H9 (cell line): ENCODE results near the gene AHDC1. TPM values are rescaled to one million over a fixed set of nuclear protein-coding genes. Genes with fewer than 3 reads are reported as not detected.

Source experiments
- DNase-seq: peaks from one replicate; pipeline ENCODE4 v3.0.0-alpha.2; 2017
- H2AFZ ChIP-seq: one replicate; pipeline ENCODE4 v1.6.1; 2013; ENCODE audit warnings: mild to moderate bottlenecking, low read length, control low read depth, moderate library complexity
- H2AK5ac ChIP-seq: 2 replicates; pipeline ENCODE4 v1.6.1; 2013; ENCODE audit warnings: low read length, control low read depth, mixed read lengths; ENCODE audit not compliant: insufficient read length
- H2BK120ac ChIP-seq: one replicate; pipeline ENCODE4 v1.6.1; 2013; ENCODE audit warnings: low read depth, mild to moderate bottlenecking, low read length, control low read depth, inconsistent platforms; ENCODE audit not compliant: poor library complexity, severe bottlenecking
- H2BK12ac ChIP-seq: 2 replicates; pipeline ENCODE4 v1.6.1; 2013; ENCODE audit warnings: low read length, control low read depth, mixed read lengths, low read depth; ENCODE audit not compliant: insufficient read length
- H2BK15ac ChIP-seq: 2 replicates; pipeline ENCODE4 v1.6.1; 2013; ENCODE audit warnings: low read depth, low read length, control low read depth
- H2BK20ac ChIP-seq: one replicate; pipeline ENCODE4 v1.6.1; 2013; ENCODE audit warnings: low read depth, mild to moderate bottlenecking, low read length, control low read depth, inconsistent platforms; ENCODE audit not compliant: poor library complexity, severe bottlenecking
- H2BK5ac ChIP-seq: 2 replicates; pipeline ENCODE4 v1.6.1; 2013; ENCODE audit warnings: low read length, control low read depth, mixed read lengths; ENCODE audit not compliant: insufficient read length
- H3K14ac ChIP-seq: 2 replicates; pipeline ENCODE4 v1.6.1; 2013; ENCODE audit warnings: low read length, control low read depth; ENCODE audit not compliant: insufficient read depth
- H3K18ac ChIP-seq: 2 replicates; pipeline ENCODE4 v1.6.1; 2013; ENCODE audit warnings: low read depth, mild to moderate bottlenecking, mixed read lengths, low read length, control low read depth; ENCODE audit not compliant: insufficient read length
- H3K23ac ChIP-seq: 2 replicates; pipeline ENCODE4 v1.6.1; 2013; ENCODE audit warnings: low read length, control low read depth, mixed read lengths, low read depth; ENCODE audit not compliant: insufficient read length
- H3K23me2 ChIP-seq: 2 replicates; pipeline ENCODE4 v1.6.1; 2013; ENCODE audit warnings: low read depth, mild to moderate bottlenecking, mixed read lengths, low read length, control low read depth; ENCODE audit not compliant: insufficient read length, poor library complexity, severe bottlenecking
- H3K27ac ChIP-seq: 2 replicates; pipeline ENCODE4 v1.5.1; 2013; ENCODE audit warnings: low read length, control low read depth, mixed read lengths, low read depth; ENCODE audit not compliant: insufficient read length
- H3K27me3 ChIP-seq: 2 replicates; pipeline ENCODE4 v1.6.1; 2013; ENCODE audit warnings: low read length, control low read depth, inconsistent platforms; ENCODE audit not compliant: insufficient read depth
- H3K4ac ChIP-seq: 2 replicates; pipeline ENCODE4 v1.6.1; 2013; ENCODE audit warnings: low read depth, mild to moderate bottlenecking, control low read depth, inconsistent platforms, low read length, moderate library complexity
- H3K4me1 ChIP-seq: 2 replicates; pipeline ENCODE4 v1.6.1; 2013; ENCODE audit warnings: low read length, control low read depth, inconsistent platforms; ENCODE audit not compliant: insufficient read depth
- H3K4me2 ChIP-seq: 2 replicates; pipeline ENCODE4 v1.6.1; 2013; ENCODE audit warnings: low read length, control low read depth, mixed read lengths; ENCODE audit not compliant: insufficient read length, insufficient read depth
- H3K56ac ChIP-seq: 2 replicates; pipeline ENCODE4 v1.6.1; 2013; ENCODE audit warnings: low read depth, mild to moderate bottlenecking, mixed read lengths, low read length, control low read depth; ENCODE audit not compliant: insufficient read length
- H3K79me1 ChIP-seq: 2 replicates; pipeline ENCODE4 v1.6.1; 2013; ENCODE audit warnings: low read depth, mild to moderate bottlenecking, moderate library complexity, low read length, control low read depth, inconsistent platforms; ENCODE audit not compliant: insufficient read depth, poor library complexity, severe bottlenecking
- H3K79me2 ChIP-seq: 2 replicates; pipeline ENCODE4 v1.6.1; 2013; ENCODE audit warnings: low read length, control low read depth, inconsistent platforms; ENCODE audit not compliant: insufficient read depth
- H3K9ac ChIP-seq: 2 replicates; pipeline ENCODE4 v1.6.1; 2013; ENCODE audit warnings: low read length, control low read depth, mixed read lengths; ENCODE audit not compliant: insufficient read length; ENCODE audit errors: extremely low read depth
- H3K9me3 ChIP-seq: one replicate; pipeline ENCODE4 v1.6.1; 2013; ENCODE audit warnings: low read depth, low read length, inconsistent platforms; ENCODE audit not compliant: control insufficient read depth
- H3T11ph ChIP-seq: one replicate; pipeline ENCODE4 v1.6.1; 2013; ENCODE audit warnings: mild to moderate bottlenecking, low read length, control low read depth, inconsistent platforms
- H4K20me1 ChIP-seq: one replicate; pipeline ENCODE4 v1.6.1; 2013; ENCODE audit not compliant: control insufficient read depth, insufficient read length, insufficient read depth
- H4K5ac ChIP-seq: 2 replicates; pipeline ENCODE4 v1.6.1; 2013; ENCODE audit warnings: low read depth, mild to moderate bottlenecking, mixed read lengths, low read length, control low read depth; ENCODE audit not compliant: insufficient read length
- H4K8ac ChIP-seq: replicated peaks from 2 replicates; pipeline ENCODE4 v1.6.1; 2013; ENCODE audit warnings: low read length, control low read depth, mixed read lengths, low read depth; ENCODE audit not compliant: insufficient read length
- H4K91ac ChIP-seq: 2 replicates; pipeline ENCODE4 v1.6.1; 2013; ENCODE audit warnings: low read depth, mild to moderate bottlenecking, moderate library complexity, mixed read lengths, low read length, control low read depth; ENCODE audit not compliant: insufficient read length
- H3K27ac Mint-ChIP-seq, 3 experiments: 2 replicates in 2 of 3; 3 replicates in 1 of 3; pipeline ENCODE4 v1.8.0; 2020 to 2021; ENCODE audit warnings: mixed read lengths in 3 of 3, mild to moderate bottlenecking in 1 of 3, moderate library complexity in 1 of 3
- H3K27me3 Mint-ChIP-seq: 2 replicates; pipeline ENCODE4 v1.8.0; 2021; ENCODE audit warnings: low read depth, mild to moderate bottlenecking, moderate library complexity, mixed read lengths
- H3K36me3 Mint-ChIP-seq, 3 experiments: 2 replicates in 2 of 3; 3 replicates in 1 of 3; pipeline ENCODE4 v1.8.0; 2020 to 2021; ENCODE audit warnings: low read depth in 3 of 3, mixed read lengths in 3 of 3; ENCODE audit not compliant: insufficient read depth in 1 of 3
- H3K4me1 Mint-ChIP-seq, 2 experiments: 2 replicates each; pipeline ENCODE4 v1.8.0; 2020; ENCODE audit warnings: mixed read lengths in 2 of 2
- H3K4me3 Mint-ChIP-seq, 2 experiments: 2 replicates in 1 of 2; 3 replicates in 1 of 2; pipeline ENCODE4 v1.8.0; 2020 to 2021; ENCODE audit warnings: mild to moderate bottlenecking in 2 of 2, mixed read lengths in 2 of 2, moderate library complexity in 1 of 2
- H3K9me3 Mint-ChIP-seq, 2 experiments: 2 replicates in 1 of 2; 3 replicates in 1 of 2; pipeline ENCODE4 v1.8.0; 2020; ENCODE audit warnings: mild to moderate bottlenecking in 2 of 2, mixed read lengths in 2 of 2, moderate library complexity in 1 of 2
- CTCF ChIP-seq: fragments of 200-600 bp; sonication (generic); conservative IDR thresholded peaks from 3 replicates; pipeline ENCODE4 v1.8.0; 2021; ENCODE audit warnings: antibody characterized with exemption, mild to moderate bottlenecking
- WGBS: extraction: QIAGEN DNeasy Blood & Tissue Kit; methylation state at CpG from one replicate; pipeline ENCODE4 v1.1.7; 2013; ENCODE audit warnings: missing lambda C conversion rate, low lambda C conversion rate, mixed read lengths; ENCODE audit not compliant: insufficient read length; ENCODE audit errors: extremely low coverage; 5-methylcytosine and 5-hydroxymethylcytosine counted together
- total RNA-seq: library from RNA; stranded (reverse); gene quantifications from 2 replicates; pipeline ENCODE4 v1.2.1, GENCODE V29; 2021

Gene AHDC1
- total RNA-seq, 1 experiment from 2014 or later = 29.4 TPM

- Histone ChIP-seq H2AFZ (no peak overlapping the region), H3K9me3 (no peaks in the 10 kb centered on the region), H3K23ac (no peak overlapping the region), H3K23me2 (peaks cover 6% of the 10 kb centered on the region), H2AK5ac (no peak overlapping the region), H3K14ac (no peak overlapping the region), H4K91ac (no peak overlapping the region), H3K27me3 (no peaks in the 10 kb centered on the region), H2BK5ac (no peak overlapping the region), H3K9ac (no peak overlapping the region), H3T11ph (no peak overlapping the region), H3K4ac (no peak overlapping the region), H4K8ac (no peak overlapping the region), H3K79me2 (no peaks in the 10 kb centered on the region), H3K4me2 (no peak overlapping the region), H3K27ac (no peak overlapping the region), H3K79me1 (no peaks in the 10 kb centered on the region), H2BK12ac (no peak overlapping the region), H2BK120ac (no peak overlapping the region), H3K4me1 (peaks cover 6% of the 10 kb centered on the region; the same call in 1 of the 2 replicates), H3K18ac (no peak overlapping the region), H2BK20ac (no peak overlapping the region), H3K56ac (no peak overlapping the region), H4K20me1 (no peaks in the 10 kb centered on the region), H4K5ac (no peak overlapping the region), H2BK15ac (no peak overlapping the region)
- peaks cover 25% of the 10 kb centered on the region for H3K27me3 Mint-ChIP-seq
- H3K9me3 Mint-ChIP-seq = no peaks in the 10 kb centered on the region
- no CpG with 5 or more reads among the region's 14 CpGs for WGBS
- TF ChIP-seq CTCF = no peak
- DNase-seq = no peak
- no peak overlapping the region for H3K27ac Mint-ChIP-seq
- no peaks in the 10 kb centered on the region for H3K36me3 Mint-ChIP-seq
- H3K4me1 Mint-ChIP-seq = peaks cover 29 to 33% of the 10 kb centered on the region in 2 experiments
- no peak overlapping the region for H3K4me3 Mint-ChIP-seq
These were observed 14.6 kb upstream of the AHDC1 start for GRCh38 chr1:27618341-27619082.
